Mesenchymal stem cell (in vitro differentiated cells and primary cell): Measurements from ENCODE around the gene SPNS3.

Experiments
- DNase-seq: peaks from one replicate; pipeline ENCODE4 v3.0.0-alpha.2; 2013
- H2AFZ ChIP-seq: one replicate; pipeline ENCODE4 v1.6.1; 2013; ENCODE audit warnings: low read depth, mild to moderate bottlenecking, control low read depth, inconsistent platforms, low read length, moderate library complexity
- H2AK5ac ChIP-seq: 2 replicates; pipeline ENCODE4 v1.6.1; 2013; ENCODE audit warnings: low read length, moderate library complexity, mild to moderate bottlenecking, inconsistent platforms; ENCODE audit not compliant: severe bottlenecking
- H2BK120ac ChIP-seq: one replicate; pipeline ENCODE4 v1.6.1; 2013; ENCODE audit warnings: low read depth, mild to moderate bottlenecking, inconsistent platforms, low read length, moderate library complexity
- H2BK12ac ChIP-seq, 2 experiments: one replicate each; pipeline ENCODE4 v1.6.1; 2013; ENCODE audit warnings: inconsistent platforms in 2 of 2, low read length in 2 of 2, mild to moderate bottlenecking in 2 of 2, moderate library complexity in 2 of 2, control low read depth in 1 of 2
- H2BK15ac ChIP-seq: one replicate; pipeline ENCODE4 v1.6.1; 2013; ENCODE audit warnings: mild to moderate bottlenecking, low read depth, inconsistent platforms; ENCODE audit not compliant: poor library complexity, severe bottlenecking
- H2BK5ac ChIP-seq: 2 replicates; pipeline ENCODE4 v1.6.1; 2013; ENCODE audit warnings: low read depth, mild to moderate bottlenecking, low read length, control low read depth, inconsistent platforms; ENCODE audit not compliant: poor library complexity, severe bottlenecking
- H3K14ac ChIP-seq, 2 experiments: one replicate each; pipeline ENCODE4 v1.6.1; 2013; ENCODE audit warnings: inconsistent platforms in 2 of 2, low read length in 2 of 2, control low read depth in 1 of 2, mild to moderate bottlenecking in 1 of 2, moderate library complexity in 1 of 2
- H3K18ac ChIP-seq, 2 experiments: one replicate each; pipeline ENCODE4 v1.6.1; 2013; ENCODE audit warnings: inconsistent platforms in 2 of 2, low read length in 2 of 2, control low read depth in 1 of 2, low read depth in 1 of 2, mild to moderate bottlenecking in 1 of 2
- H3K23ac ChIP-seq, 2 experiments: one replicate each; pipeline ENCODE4 v1.6.1; 2013; ENCODE audit warnings: inconsistent platforms in 2 of 2, low read length in 2 of 2, mild to moderate bottlenecking in 2 of 2, moderate library complexity in 2 of 2, control low read depth in 1 of 2
- H3K27ac ChIP-seq: 2 replicates; pipeline ENCODE4 v1.5.1; 2013; ENCODE audit warnings: mild to moderate bottlenecking, moderate library complexity, low read length, control low read depth, inconsistent platforms; ENCODE audit not compliant: poor library complexity, severe bottlenecking
- H3K27me3 ChIP-seq, 2 experiments: 2 replicates each; pipeline versions ENCODE4 v1.6.1 to v1.7.0; 2013; ENCODE audit warnings: low read length in 2 of 2, mild to moderate bottlenecking in 2 of 2, moderate library complexity in 2 of 2, control low read depth in 1 of 2, inconsistent platforms in 1 of 2; ENCODE audit not compliant: control insufficient read depth in 1 of 2, insufficient read depth in 1 of 2
- H3K36me3 ChIP-seq, 2 experiments: 2 replicates each; pipeline versions ENCODE4 v1.6.1 to v1.7.0; 2013; ENCODE audit warnings: low read length in 2 of 2, control low read depth in 1 of 2, inconsistent platforms in 1 of 2, low read depth in 1 of 2, mild to moderate bottlenecking in 1 of 2; ENCODE audit not compliant: insufficient read depth in 2 of 2, control insufficient read depth in 1 of 2
- H3K4ac ChIP-seq, 2 experiments: one replicate each; pipeline ENCODE4 v1.6.1; 2013; ENCODE audit warnings: inconsistent platforms in 2 of 2, low read length in 2 of 2, mild to moderate bottlenecking in 2 of 2, moderate library complexity in 2 of 2, control low read depth in 1 of 2, low read depth in 1 of 2
- H3K4me1 ChIP-seq: 2 replicates; pipeline ENCODE4 v1.6.1; 2013; ENCODE audit warnings: low read depth, low read length, control low read depth; ENCODE audit not compliant: control insufficient read depth, insufficient read depth
- H3K4me2 ChIP-seq: 2 replicates; pipeline ENCODE4 v1.6.1; 2013; ENCODE audit warnings: low read length, mild to moderate bottlenecking, inconsistent platforms; ENCODE audit not compliant: poor library complexity, severe bottlenecking
- H3K4me3 ChIP-seq, 2 experiments: 2 replicates each; pipeline versions ENCODE4 v1.5.1 to v1.7.0; 2013; ENCODE audit warnings: low read length in 2 of 2, mild to moderate bottlenecking in 2 of 2, control low read depth in 1 of 2, low read depth in 1 of 2; ENCODE audit not compliant: insufficient read depth in 1 of 2
- H3K79me1 ChIP-seq: replicated peaks from 2 replicates; pipeline ENCODE4 v1.6.1; 2013; ENCODE audit warnings: mild to moderate bottlenecking, control low read depth, low read length, inconsistent platforms; ENCODE audit not compliant: poor library complexity, severe bottlenecking
- H3K9ac ChIP-seq: 2 replicates; pipeline ENCODE4 v1.7.0; 2013; ENCODE audit warnings: mild to moderate bottlenecking, low read length, moderate library complexity
- H3K9me3 ChIP-seq: 2 replicates; pipeline ENCODE4 v1.7.0; 2013; ENCODE audit warnings: mild to moderate bottlenecking, low read length; ENCODE audit not compliant: control insufficient read depth
- H4K8ac ChIP-seq: one replicate; pipeline ENCODE4 v1.6.1; 2013; ENCODE audit warnings: inconsistent platforms, mild to moderate bottlenecking, low read length, moderate library complexity
- H4K91ac ChIP-seq: one replicate; pipeline ENCODE4 v1.6.1; 2013; ENCODE audit warnings: mild to moderate bottlenecking, low read length, inconsistent platforms
- WGBS: methylation state at CpG from one replicate; pipeline ENCODE4 v1.1.7; 2013; ENCODE audit warnings: mixed read lengths; 5-methylcytosine and 5-hydroxymethylcytosine counted together

The SPNS3 gene

GRCh38 chr17:4527134-4527533, 93.4 kb downstream of the SPNS3 start:
- peaks cover 0 to 30% of the 10 kb centered on the region in 2 experiments for H3K36me3 ChIP-seq
- H2BK5ac ChIP-seq = no peak overlapping the region
- H3K27me3 ChIP-seq = peaks cover 3 to 36% of the 10 kb centered on the region in 2 experiments
- H3K4ac ChIP-seq = no peak overlapping the region
- H2BK120ac ChIP-seq = no peak overlapping the region
- no peak overlapping the region for H2AFZ ChIP-seq
- H2BK12ac ChIP-seq = no peak overlapping the region
- no peak for DNase-seq
- H3K9ac ChIP-seq = no peak overlapping the region
- H3K18ac ChIP-seq = no peak overlapping the region
- no peak overlapping the region for H2BK15ac ChIP-seq
- no peak overlapping the region for H2AK5ac ChIP-seq
- no CpG with 5 or more reads among the region's 1 CpG for whole genome bisulfite sequencing
- H3K4me3 ChIP-seq = no peak overlapping the region
- H3K14ac ChIP-seq = no peak overlapping the region
- no peak overlapping the region for H4K8ac ChIP-seq
- H3K9me3 ChIP-seq = no peaks in the 10 kb centered on the region
- no peak overlapping the region for H3K27ac ChIP-seq
- H4K91ac ChIP-seq = no peak overlapping the region
- H3K23ac ChIP-seq = no peak overlapping the region
- H3K79me1 ChIP-seq = no peaks in the 10 kb centered on the region
- H3K4me2 ChIP-seq = no peak overlapping the region
- peaks cover 2% of the 10 kb centered on the region for H3K4me1 ChIP-seq

DNA sequence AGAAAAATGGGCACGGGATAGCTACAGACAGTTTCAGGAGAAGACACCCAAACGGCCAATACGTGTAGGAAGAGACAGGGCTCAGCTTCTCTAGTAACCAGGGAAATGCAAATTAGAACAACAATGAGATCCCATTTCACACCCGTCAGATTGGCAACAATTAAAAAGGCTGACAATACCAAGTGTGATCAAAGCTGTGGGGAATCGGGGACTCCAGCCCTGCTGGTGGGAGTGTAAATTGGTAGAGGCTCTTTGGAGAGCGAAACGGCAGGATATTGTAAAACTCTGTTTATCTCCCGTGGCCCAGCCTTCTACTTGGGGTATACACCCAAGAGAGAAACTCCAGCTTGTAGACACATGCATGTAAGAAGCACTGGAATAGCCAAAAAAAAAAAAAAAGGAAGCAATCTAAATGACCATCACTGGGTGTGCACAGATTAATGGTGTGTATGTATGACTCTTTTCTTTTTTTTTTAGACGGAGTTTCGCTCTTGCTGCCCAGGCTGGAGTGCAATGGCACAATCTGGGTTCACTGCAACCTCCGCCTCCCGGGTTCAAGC, 93.9 kb downstream of the SPNS3 start:
- Histone ChIP-seq H3K4me3 (no peak overlapping the region), H2AK5ac (no peak overlapping the region), H3K36me3 (peaks cover 0 to 30% of the 10 kb centered on the region in 2 experiments), H3K18ac (no peak overlapping the region), H3K79me1 (no peaks in the 10 kb centered on the region), H3K23ac (no peak overlapping the region), H3K4me2 (no peak overlapping the region), H3K4me1 (peaks cover 2% of the 10 kb centered on the region), H3K14ac (no peak overlapping the region), H4K91ac (no peak overlapping the region), H2BK5ac (no peak overlapping the region), H3K9me3 (no peaks in the 10 kb centered on the region), H2BK120ac (no peak overlapping the region), H4K8ac (no peak overlapping the region), H2AFZ (no peak overlapping the region), H3K4ac (no peak overlapping the region), H2BK15ac (no peak overlapping the region), H3K9ac (no peak overlapping the region), H3K27ac (no peak overlapping the region), H3K27me3 (peaks cover 3 to 38% of the 10 kb centered on the region in 2 experiments), H2BK12ac (no peak overlapping the region)
- DNase-seq = no peak
- WGBS = 76% methylated on average over 10 of the region's 12 CpGs

- H2BK15ac ChIP-seq = no peak overlapping the region
- H3K27me3 ChIP-seq = peaks cover 3 to 37% of the 10 kb centered on the region in 2 experiments
- no peak overlapping the region for H4K8ac ChIP-seq
- H2BK12ac ChIP-seq = no peak overlapping the region
- H3K14ac ChIP-seq = no peak overlapping the region
- H2BK120ac ChIP-seq = no peak overlapping the region
- no peak overlapping the region for H2BK5ac ChIP-seq
- H3K79me1 ChIP-seq = no peaks in the 10 kb centered on the region
- no peak for DNase-seq
- H3K36me3 ChIP-seq = peaks cover 0 to 38% of the 10 kb centered on the region in 2 experiments
- H3K9me3 ChIP-seq = no peaks in the 10 kb centered on the region
- no peak overlapping the region for H2AK5ac ChIP-seq
- H3K4me3 ChIP-seq = no peak overlapping the region
- H3K4me1 ChIP-seq = peaks cover 10% of the 10 kb centered on the region
- H3K4ac ChIP-seq = no peak overlapping the region
- H4K91ac ChIP-seq = no peak overlapping the region
- WGBS = 89% methylated on average over 11 of the region's 13 CpGs
- H3K4me2 ChIP-seq = no peak overlapping the region
- H3K18ac ChIP-seq = no peak overlapping the region
- H2AFZ ChIP-seq = no peak overlapping the region
- no peak overlapping the region for H3K23ac ChIP-seq
- no peak overlapping the region for H3K9ac ChIP-seq
- H3K27ac ChIP-seq = no peak overlapping the region
These were observed 95.9 kb downstream of the SPNS3 start for GRCh38 chr17:4529533-4530152.

DNA sequence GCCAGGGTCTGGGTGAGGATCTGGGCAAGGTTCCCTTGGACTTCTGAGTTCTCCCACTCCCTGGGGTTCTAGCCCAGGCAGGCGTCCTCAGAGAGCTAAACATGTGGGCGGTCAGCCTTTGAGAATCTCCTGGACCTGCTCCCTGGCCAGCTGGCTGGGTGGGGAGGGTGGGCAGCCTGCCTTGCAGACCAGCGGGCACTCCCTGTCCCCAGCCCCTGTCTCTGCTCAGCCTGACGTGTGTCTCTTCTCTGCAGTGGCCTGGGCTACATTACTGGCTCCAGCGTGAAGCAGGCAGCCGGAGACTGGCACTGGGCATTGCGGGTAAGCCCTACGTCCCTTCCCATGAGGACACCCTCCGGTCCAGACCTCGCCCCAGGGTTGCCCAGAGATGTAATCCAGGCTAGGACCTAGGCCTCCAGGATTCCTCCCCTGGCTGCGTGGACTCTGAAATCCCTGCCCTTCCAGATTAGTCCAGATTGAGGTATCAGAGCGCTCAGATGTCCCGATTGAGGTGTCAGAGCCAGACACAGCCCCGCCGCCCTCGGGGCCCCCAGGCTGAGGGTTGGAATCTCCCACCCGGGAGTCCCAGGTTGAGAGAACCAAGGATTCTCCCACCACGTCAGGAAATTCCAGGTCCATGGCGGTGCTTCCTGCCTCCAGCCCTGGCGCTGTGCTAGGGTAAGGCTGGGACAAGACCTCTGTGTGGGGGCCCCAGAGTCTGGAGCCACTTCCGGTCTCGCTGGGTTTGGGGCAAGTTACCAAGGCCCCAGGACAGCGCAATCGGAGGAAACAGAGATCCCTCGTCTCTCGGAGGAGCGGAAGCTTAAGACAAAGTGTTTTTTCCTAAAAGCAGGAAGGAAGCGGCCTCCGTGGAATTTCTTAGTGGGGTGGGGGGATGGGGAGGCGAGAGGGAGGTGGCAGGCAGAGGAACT, 97.3 kb downstream of the SPNS3 start:
- Histone ChIP-seq H2BK5ac (no peak overlapping the region), H2BK15ac (no peak overlapping the region), H2AK5ac (no peak overlapping the region), H3K4ac (no peak overlapping the region), H2AFZ (no peak overlapping the region), H3K4me3 (no peak overlapping the region), H2BK120ac (no peak overlapping the region), H3K4me2 (no peak overlapping the region), H2BK12ac (no peak overlapping the region), H4K91ac (no peak overlapping the region), H3K9me3 (no peaks in the 10 kb centered on the region), H3K23ac (no peak overlapping the region), H3K36me3 (peaks cover 0 to 38% of the 10 kb centered on the region in 2 experiments), H3K4me1 (peaks cover 13% of the 10 kb centered on the region), H3K79me1 (no peaks in the 10 kb centered on the region), H3K9ac (no peak overlapping the region), H3K27ac (no peak overlapping the region), H3K18ac (no peak overlapping the region), H4K8ac (no peak overlapping the region), H3K14ac (peak overlapping the region in 1 of 2 experiments; percentile 38), H3K27me3 (peaks cover 3 to 29% of the 10 kb centered on the region in 2 experiments)
- DNase-seq = no peak
- 73% methylated on average over 30 of the region's 30 CpGs for WGBS
